HuH-7 (cell line): Measurements from ENCODE around the gene CNTN2.

Source experiments
- DNase-seq: peaks from one replicate; pipeline ENCODE4 v3.0.0; 2011; ENCODE audit warnings: low spot score

CNTN2 gene

DNA sequence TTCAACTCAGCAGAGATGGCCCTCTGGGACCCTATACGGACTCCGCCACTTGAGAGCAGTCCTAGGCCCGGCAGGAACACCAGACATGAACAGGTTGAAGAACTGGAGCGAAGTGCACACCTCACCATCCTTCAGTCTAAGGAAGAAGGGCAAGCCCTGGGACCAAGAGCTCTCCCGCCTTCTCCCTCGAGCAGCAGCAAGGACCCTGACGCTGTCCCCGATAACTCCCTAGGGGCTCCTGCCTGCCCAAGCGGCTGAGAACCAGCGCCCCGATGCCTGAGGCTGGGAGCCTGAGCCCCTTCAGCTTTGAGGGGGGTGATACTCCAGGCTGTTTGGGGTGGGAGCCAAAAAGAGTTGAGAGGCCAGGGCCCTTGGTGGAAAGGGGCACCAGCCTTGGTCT, 31.1 kb downstream of the CNTN2 start:
- DNase-seq = no peak

DNA sequence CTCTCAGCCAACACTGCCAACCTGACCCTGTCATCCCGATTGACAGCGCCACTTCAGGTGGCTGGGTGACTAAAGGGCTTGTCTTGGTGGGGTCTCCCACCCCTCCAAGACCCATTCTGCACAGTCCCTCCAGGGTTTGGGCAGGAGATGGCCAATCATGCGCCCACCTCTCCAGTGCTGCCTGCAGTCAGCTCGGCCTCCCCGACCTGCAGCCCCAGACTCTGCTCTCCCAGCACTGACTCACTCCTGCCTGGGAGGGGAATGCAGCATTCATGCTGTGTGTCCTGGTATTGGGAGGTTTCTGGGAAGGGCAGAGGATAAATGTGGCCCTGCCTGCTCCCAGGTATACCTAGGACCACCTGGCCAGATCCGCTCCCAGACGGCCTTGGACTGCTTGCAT, 31.5 kb downstream of the CNTN2 start:
- DNase-seq = no peak

GRCh38 chr1:205075642-205076155, 32.7 kb downstream of the CNTN2 start:
- no peak for DNase-seq

GRCh38 chr1:205076245-205076761, 33.3 kb downstream of the CNTN2 start:
- DNase-seq = no peak

DNA sequence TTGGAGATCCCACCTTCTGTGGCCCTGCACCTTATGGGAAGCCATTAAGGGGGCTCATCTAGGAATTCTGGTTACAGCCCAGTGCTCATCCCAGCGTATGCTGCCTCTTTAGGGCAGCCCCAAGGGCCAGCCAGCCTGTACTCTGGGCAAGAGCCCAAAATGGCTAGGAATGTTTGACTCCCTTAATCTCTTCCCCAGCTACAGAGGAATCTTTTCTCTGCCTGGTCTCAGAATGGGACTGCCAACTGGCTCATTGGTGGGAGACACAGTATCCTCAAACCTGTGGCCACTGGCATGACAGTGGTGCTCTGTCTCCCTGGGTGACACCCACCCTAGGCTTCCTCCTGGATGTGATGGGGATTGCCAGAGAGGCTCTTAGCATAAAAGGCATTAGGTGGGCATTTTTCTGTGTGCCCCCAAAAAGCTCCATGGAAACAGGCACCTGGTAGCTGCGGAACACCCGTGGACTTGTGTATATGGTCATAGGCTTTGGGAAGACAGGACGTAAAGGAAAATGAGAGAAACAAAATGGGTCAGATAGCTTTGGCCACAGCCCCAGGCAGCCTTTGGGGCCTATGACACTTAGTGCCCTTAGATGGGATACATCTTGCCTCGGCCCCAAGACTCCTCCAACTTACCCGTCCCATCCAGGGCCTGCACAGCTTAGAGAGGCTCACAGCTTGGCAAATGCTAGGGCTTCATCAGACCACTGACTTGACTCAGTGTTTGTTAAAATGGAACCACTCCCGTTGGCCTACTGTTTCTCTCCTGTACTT, 34.3 kb downstream of the CNTN2 start:
- DNase-seq = no peak

GRCh38 chr1:205077934-205078311, 34.9 kb downstream of the CNTN2 start:
- no peak for DNase-seq

GRCh38 chr1:205082431-205082830, 39.4 kb downstream of the CNTN2 start:
- no peak for DNase-seq

- no peak for DNase-seq
Observed at GRCh38 chr1:205084360-205084759, 41.3 kb downstream of the CNTN2 start, which contains the start of gene TMEM81. Gene TMEM81 (minus strand): TSS chr1:205084460. CDS start chr1:205084320, 140 bp downstream.

GRCh38 chr1:205088341-205088740, 45.3 kb downstream of the CNTN2 start:
- DNase-seq = no peak

DNA sequence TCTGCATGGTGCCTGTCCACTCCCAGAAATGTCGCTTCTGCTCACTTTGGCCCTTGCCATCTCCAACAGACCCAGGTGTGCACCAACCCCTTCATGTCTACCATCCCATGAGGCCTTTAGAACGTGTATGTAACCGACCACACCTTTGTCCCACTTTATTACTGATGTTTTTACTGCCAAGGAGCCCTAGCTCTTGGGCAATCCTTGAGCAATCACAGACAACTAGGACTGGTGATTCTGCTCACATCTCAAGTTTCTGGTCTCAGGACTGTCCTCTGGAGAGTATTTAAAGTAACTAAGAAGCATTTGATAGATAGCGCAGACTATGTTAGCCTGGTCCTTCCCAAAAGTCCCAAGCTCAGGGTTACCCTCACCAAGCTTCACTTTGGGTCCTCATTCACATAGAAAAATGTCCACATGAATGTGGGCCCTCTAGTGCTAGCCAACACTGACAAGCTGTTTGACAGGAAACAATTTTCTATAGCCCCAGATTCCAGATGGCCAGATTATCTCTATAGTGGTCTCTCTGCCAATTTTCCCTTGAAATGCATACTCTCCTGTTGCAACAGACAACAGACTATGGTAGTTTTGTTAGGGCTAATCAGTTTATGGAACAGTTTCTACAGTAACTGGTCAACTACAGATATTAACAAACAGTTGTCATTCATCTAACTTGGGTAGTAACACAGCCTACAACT, 48.2 kb downstream of the CNTN2 start:
- DNase-seq = no peak

DNA sequence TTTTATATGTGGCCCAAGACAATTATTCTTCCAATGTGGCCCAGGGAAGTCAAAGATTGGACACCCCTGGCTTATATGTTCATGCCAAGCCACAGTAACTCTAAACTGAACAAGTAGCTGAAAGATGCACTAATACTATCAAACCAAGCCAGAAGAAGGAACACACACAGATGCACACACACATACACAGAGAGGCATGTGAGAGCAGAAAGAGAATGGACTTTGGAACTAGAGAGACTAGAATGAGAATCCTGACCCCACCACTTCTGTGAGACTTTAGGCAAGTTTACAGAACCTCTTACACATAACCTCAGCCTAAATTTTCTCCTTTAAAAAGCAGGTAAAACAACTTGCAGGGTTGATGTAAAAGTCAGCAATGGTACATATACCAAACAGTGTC, 52.4 kb downstream of the CNTN2 start:
- DNase-seq = no peak

- DNase-seq = no peak
Observed at GRCh38 chr1:205098242-205098641, 55.2 kb downstream of the CNTN2 start.

GRCh38 chr1:205102404-205102803, 59.4 kb downstream of the CNTN2 start:
- no peak for DNase-seq

- DNase-seq = no peak
Observed at GRCh38 chr1:205107327-205107726, 64.3 kb downstream of the CNTN2 start.

GRCh38 chr1:205108464-205108863, 65.5 kb downstream of the CNTN2 start:
- no peak for DNase-seq

- DNase-seq = no peak
Observed at GRCh38 chr1:205109269-205109668, 66.3 kb downstream of the CNTN2 start.

- DNase-seq = no peak
Observed at GRCh38 chr1:205109711-205110110, 66.7 kb downstream of the CNTN2 start.

DNA sequence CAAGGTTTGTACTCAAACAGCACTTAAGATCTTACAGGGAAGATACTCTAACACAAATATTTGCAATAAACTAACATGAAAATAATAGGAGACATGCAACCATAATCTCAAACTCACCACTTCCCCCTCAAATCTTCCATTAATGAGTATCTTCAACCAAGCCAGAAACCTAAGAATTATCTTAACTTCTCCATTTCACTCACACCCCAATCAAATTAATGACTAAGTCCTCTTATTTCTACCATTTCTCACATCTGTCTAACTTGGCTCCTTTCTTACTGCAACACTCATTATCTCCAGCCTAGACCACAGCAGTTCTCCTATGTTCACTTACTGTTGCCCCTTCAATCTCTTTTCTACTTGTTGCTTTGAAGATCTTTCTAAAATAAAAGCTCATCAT, 68.3 kb downstream of the CNTN2 start:
- DNase-seq = no peak

GRCh38 chr1:205118752-205119151, 75.7 kb downstream of the CNTN2 start:
- no peak for DNase-seq

DNA sequence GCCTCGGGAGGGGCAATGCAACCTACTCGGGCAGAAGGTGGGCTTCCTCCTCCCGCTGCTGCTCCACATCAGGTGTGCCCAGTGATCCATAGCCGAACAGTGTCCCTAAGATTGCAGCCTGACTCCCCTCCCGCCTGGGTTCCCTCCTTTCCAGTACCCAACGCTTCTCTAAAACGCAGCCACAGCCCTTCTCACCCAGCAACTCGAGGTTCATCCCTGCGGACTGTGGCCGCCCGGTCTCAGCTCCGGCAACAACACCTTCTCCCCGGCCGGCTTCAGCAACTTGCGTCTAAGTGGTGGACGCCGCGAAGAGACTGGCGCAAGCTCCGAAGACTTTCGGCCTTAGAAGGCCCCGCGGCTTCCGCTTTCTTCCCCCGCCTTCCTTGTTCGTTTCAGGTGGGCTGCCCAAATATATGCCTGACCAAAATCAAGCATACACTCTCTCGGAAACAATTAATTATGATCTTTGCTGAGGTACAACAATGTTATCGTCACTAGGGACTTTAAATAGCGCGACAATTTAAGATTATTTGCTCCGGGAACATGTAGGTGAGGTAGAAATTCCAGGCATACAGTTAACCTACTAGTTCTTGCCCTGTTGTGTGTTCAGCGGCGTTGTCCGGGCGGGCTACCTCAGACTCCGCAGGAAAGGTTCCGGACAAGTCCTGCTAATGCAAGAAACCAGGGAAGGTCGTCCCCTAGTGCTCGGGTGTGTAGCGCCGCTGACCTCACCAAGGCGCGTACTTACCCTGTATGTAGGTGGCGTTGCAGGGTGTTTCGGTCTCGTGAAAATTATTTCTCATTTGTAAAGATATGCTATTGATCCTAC, 78.9 kb downstream of the CNTN2 start, which contains the start of gene RBBP5:
RBBP5 (minus strand) TSS at position 319 of the 829 bp plus-strand sequence; CDS start at position 214, 105 bp downstream.
- DNase-seq = peak; percentile 67

GRCh38 chr1:205122489-205122882, 79.5 kb downstream of the CNTN2 start:
- DNase-seq = no peak

GRCh38 chr1:205124726-205125125, 81.7 kb downstream of the CNTN2 start:
- no peak for DNase-seq
